Activated CD4-positive, alpha-beta T cell treated with anti-CD3 and anti-CD28 coated beads, Interleukin-2, amount 50 U/mL, for 1 hour (primary cell): ENCODE measurements around the gene HOXD8.

Source experiments
- DNase-seq: peaks from one replicate; pipeline ENCODE4 v3.0.0-alpha.2; 2020

The HOXD8 gene

DNA sequence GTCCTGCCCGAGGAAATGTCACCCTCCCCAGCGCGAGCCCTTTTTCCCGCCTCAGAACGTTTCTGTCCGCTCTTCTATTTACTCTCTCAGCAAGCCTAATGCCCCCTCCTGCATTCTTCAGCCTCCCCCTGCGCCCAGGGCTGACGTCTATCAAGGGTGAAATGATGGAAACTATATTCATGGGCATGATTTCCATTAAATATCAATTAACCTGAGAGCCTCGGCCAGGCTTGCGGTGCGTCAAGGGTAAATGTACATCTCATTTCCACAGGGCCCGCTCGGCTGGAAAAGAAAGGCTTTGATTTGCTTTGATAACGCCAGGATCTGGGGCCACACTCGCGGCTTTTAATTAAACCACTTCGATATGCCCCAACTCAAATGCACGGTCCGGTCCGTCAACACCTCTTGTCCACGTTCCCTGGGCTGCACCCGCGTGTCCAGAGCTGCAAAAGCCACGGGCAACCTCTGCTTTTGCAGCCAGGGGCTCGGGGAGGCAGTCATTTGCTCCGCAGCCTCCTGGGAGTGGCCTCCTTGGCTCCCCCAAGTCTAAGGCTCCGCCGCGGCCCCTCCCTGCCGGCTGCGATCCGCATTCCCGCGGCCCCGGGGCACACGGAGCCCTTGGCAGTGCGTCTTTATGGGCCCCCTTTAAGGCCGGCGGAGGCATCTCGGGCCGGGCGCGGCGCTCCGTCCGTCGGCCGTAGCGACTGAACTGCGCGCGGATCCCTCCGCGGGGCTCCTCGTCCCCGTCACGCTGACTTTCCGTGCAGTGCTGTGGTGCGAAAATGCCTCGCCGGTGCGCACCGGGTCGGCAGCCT is at the start of gene HOXD8:
Gene HOXD8 (plus strand): TSS at position 724 of the 815 bp plus-strand sequence. CDS start 662 bp downstream, outside the sequence.
- DNase-seq, result no peak

DNA sequence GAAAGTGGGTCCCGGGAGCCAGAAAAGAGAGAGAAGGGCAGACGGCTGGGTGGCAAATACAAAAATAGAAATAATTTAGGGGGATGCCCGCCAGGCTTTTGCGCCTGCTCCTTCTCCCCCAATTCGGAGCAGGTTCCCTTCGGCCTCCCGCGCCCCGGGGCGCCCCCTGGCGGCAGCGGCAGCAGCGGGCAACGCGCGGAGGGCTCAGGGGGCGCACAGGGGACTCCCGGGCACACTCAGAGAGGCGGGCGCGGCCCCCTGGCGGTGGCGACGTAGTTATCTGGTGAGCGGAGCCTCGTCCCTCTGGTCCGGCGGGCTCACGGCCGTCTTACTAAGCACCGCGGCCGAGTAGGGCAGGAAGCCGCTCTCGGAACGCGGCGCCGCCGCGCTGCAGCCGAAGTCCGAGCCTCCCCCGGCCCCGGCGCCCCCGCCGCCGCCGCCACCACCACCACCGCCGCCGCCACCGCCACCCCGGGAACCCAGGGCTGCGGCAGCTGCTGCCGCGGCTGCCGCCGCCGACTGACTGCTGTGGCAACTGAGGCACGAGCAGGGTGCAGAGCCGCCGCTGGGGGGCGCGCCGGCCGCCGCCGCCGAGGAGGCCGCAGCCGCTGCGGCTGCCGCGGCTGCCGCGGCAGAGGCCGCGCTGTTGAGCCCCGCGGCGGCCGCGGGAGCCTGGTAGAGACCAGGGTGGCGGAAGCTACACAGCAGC is 49.5 kb upstream of the HOXD8 start:
- DNase-seq, result no peak

DNA sequence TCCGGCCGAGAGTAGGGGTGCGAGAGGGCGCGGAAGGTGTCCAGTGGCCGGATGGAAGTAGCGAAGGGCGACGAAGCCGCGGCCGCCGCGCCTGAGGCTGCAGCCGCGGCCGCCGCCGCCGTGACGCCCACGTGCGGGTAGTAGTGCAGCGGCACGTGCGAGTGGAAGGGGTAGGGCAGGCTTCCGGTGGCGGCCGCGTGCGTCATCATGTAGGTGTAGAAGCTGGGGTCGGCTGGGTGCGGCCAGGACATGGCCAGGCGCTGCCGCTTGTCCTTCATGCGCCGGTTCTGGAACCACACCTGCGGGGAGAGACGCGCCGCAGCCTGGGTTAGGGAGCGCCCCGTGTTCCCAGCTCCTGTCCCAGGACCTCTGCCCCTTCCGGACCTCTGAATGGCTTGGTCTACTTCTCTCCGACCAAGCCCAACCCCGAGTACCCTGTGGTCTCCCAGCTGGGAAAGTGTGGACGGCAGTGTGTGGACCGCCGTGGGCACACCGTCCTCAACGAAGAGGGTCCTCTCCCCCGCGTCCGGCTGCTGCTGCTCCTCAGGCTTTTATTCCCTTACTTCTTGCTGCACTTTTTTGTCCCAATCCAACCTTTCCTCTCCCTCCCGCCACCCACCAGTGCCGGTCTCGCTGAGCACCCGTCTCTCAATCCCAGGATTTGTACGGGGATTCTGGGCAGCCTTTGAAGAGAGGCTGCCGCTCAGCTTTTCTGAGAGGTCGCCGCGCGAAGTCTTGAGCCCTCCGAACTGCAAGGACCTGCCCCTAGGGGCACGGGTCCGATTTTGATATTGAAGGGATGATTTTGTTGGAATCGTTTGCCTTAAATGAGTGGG is 48.7 kb upstream of the HOXD8 start:
- DNase-seq, result no peak

DNA sequence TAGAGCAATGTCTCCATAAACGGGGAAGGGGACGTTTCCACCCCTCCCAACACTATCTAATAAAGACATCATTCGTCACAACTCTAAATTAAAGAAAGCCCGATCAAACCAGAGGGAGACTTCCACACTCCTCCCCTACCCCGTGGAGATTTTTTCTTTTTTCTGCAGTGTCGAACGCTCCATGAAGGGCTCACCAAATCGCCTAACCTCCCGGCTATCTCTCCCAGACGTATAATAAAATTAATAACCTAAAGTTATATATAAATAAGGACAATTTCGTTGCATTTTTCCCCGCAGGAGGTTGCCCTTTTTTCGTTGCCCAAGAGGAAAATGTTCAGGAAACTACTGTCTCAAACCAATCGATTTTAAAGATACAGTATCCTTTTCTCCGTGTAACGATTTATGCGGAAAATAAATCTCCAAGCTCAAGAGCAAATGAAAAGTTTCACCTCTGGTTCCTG is 48.1 kb upstream of the HOXD8 start:
- DNase-seq, result no peak

DNA sequence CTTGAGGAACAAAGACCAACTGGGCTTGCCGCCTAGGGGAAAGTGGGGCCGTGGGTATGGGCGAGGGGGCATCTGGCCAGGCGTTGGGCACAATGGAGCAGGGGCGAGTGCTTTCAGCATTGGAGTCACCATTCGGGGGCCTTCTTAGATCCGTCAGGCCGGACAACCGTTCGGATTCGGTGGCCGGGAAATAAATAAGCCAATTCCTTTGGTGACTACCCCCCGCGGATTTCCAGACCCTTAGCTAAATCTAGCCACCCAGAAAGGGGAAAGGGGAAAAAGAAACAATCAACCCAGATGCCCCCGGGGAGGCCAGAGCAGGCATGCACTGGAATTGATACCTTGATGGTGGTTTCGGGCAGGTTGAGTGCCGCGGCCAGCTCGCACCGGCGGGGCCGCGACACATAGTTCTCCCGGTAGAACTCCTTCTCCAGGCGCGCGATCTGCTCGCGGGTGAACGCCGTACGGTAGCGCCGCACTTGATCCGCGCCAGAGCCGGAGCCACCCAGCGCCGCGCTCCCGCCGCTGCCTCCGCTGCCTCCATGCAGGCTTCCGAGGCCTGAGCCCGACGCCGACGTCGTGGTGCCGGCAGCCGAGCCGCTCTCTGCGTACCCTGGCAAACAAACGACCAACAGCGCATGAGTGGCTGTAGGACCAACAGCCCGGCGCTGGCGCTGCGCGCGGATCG is 47.5 kb upstream of the HOXD8 start:
- no peak for DNase-seq

DNA sequence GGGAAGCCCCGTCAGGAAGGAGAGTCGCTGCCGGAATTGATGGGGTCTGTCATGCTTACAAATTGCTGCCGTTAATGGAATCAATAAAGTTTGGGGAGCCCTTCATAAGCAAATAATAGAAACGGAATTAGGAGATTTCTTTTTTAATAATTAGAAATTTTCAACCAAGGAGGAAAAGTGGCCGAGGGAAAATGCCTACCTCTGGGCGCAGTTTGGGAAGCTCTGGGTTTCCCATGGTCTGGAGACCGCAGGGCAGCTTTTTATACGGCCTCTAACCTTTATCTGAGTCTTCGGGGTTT is 47.0 kb upstream of the HOXD8 start:
- DNase-seq, result no peak

DNA sequence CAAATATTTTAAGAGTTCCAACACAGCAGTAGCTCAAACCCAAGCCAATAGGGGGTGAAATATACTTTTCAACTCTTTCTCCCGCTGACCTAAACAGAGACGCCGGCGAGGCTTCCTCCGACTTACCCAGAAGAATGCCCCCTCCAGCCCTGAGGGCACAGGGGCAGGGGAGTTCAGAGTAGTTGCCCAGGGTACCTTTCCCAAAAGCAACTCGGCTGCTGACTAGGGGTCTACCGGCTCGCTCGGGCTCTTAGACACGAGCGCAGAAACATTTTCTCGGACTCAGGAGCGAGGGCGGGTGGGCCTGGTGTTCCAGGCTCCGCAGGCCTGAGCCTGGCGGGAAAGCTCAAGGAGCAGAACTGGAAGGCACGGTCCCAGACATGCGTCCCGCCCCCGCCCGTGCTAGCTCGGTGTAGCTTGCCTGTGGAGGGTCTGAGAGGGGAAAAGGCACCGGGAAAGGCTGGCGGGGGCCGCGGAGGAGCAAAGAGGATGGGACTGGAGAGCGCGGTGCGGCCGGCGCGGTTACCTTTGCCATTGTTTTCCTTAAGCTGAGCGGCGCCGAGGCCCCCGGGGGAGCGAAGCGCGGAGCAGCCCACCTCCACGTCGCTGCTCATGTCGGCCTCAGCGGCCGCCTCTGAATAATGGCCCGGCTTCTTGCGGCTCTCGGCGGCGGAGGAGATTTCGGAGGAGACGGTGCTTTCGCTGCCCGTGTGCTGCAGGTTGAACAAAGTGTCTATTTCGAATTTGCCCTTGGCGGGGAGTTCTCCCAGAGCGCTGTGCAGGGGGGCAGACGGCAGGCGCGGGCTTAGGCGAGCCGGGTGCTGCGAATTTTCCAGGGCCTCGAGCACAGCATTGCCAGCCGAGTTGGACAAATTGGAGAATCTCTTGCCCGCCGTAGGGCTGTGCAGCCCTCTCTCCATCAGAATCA is 46.4 kb upstream of the HOXD8 start:
- DNase-seq, result no peak

DNA sequence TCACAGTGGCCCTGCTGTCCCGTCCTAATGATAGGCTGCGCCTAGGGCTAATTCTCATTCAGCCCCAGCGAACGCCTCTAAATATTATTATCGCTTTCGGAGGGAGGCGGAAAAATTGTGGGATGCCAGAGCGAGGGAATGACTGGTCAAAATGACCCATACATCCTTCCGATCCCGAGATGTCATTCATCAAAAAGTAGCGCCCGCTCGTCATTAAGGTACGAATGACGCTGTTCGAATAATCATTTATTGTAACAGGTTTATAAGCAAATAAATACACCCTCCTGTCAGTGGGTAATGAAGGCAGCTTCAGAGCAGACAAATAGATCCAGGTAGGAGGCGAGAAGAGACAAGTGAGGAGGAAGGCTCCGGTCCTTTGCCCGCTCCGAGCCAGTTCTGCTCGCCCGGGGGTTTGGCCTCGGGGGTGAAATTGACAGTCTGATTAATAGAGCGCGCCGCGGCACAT is 45.7 kb upstream of the HOXD8 start, which contains the start of gene EVX2:
Gene EVX2 (minus strand): TSS at position 167 of the 466 bp plus-strand sequence. CDS start 186 bp downstream, outside the sequence.
- DNase-seq, result no peak

DNA sequence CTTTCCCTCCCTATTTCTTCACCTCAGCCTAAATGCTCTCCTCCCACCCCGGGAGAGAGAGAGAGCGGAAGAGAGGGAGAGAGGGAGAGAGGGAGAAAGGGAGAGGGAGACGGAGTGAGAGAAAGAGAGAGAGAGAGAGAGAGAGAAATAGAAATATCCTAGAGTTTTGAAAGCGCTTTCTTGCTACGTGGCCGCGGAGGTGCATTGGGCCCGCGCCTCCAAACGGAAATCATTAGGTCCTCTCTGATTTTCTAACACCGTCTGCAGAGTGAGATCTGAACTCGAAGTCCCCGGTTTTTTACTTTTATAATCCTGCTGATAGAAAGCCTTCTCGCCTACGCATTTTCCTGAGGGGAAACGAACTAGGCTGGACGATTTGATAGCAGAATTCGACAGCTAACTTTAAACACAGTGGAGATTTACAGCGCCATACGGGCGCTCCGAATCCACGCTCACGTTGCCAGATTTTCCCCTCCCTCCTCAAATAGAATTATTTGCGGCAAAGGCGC is 44.8 kb upstream of the HOXD8 start:
- DNase-seq, result no peak

DNA sequence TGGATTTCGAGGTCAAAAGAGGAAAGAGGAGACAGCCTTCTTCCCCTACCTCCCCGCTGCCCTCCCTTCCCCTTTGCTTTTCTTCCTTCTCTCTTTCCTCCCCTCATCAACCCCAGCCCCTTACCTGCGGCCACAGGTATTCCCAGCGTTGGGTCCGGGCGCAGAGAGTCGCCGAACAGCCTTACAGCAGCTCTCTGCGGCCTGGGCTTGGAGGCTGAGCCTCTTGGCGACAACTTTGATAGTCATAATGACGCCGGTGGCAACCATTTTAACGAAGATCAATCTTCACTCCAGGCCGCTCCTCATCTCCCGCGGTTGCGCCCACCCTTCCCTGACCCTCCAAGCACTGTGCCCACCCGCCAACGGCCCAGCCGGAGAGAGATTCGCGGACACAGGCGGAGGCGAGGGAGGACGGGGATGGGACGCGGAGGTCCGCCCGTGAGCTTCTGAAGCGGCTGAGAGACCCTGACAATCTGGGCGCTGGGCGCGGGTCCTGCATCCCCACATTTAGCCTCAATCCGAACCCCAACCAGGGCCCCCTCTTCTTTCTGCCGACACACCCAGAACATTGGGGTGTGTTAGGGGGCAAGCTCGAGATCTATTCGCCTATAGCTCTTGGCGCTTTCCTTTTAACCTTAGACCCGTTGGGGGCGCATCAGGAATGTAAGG is 44.3 kb upstream of the HOXD8 start:
- DNase-seq, result no peak

DNA sequence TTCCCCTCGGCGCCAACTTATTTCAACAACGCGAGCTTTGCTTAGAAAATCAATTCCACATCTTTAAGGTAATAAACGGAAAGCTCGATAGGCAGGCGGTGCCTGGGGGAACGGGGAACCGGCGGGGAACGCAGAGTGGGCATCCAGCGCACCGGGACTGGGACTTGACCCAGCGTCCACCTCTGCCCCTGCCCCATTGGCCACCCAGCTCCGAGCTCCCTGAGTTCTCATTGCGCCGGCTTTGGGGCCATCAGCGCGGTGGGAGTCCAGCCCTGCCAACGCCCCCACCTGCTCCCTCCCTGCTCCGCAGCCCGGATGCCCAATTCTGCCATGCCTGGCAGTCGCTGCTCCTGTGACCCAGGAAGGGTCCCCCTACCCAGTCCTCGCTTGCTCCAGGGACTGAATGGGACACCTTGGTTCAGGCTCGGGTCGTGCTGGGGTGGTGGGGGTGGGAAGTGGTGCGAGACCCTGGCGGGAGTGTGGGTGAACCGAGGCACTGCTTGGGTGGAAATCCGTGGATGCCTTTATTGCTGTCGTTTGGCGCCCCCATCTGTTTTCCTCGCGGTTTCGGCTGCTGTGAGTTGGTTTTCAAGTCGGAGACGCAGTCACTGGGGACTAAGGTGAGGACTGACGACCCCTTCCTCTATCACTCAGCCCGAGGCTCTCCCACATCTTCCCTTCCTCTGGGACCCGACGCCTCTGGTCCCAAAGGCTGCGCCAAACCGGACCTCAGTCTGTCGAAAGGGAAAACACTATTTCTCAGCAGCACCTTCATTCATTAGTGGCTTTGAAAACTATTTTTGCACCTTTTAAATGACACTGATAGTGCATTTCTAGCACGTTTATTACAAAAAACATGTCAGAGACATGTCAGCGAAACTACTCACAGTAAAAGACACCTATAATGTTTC is 43.4 kb upstream of the HOXD8 start:
- no peak for DNase-seq

DNA sequence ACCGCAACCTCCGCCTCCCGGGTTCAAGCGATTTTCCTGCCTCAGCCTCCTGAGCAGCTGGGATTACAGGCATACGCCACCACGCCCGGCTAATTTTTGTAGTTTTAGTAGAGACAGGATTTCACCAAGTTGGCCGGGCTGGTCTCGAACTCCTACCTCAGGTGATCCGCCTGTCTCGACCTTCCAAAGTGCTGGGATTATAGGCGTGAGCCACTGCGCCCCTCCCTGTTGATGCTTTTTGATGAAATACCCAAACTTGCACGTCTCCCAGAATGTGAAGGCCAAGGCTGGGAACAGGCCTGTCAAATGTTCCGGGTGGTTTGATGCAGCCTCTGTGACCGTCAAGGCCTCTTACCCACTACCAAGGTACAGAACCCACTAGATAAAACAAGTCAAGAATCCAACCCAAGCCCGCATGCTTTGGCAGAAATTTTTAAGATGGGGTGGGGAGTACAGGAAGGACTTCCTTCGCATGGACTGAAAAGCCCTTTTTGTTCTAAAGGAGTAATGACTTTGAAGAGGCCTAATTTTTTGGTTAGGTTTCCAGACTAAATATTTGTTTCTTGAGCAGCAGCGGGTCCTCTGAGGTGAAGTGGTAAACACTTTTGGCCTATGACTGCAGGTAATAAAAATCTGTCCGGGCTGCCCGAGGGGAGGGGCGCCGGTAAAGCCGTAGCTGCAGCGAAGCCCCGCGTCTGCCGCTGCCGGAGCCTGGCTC is 42.0 kb upstream of the HOXD8 start:
- DNase-seq, result no peak

DNA sequence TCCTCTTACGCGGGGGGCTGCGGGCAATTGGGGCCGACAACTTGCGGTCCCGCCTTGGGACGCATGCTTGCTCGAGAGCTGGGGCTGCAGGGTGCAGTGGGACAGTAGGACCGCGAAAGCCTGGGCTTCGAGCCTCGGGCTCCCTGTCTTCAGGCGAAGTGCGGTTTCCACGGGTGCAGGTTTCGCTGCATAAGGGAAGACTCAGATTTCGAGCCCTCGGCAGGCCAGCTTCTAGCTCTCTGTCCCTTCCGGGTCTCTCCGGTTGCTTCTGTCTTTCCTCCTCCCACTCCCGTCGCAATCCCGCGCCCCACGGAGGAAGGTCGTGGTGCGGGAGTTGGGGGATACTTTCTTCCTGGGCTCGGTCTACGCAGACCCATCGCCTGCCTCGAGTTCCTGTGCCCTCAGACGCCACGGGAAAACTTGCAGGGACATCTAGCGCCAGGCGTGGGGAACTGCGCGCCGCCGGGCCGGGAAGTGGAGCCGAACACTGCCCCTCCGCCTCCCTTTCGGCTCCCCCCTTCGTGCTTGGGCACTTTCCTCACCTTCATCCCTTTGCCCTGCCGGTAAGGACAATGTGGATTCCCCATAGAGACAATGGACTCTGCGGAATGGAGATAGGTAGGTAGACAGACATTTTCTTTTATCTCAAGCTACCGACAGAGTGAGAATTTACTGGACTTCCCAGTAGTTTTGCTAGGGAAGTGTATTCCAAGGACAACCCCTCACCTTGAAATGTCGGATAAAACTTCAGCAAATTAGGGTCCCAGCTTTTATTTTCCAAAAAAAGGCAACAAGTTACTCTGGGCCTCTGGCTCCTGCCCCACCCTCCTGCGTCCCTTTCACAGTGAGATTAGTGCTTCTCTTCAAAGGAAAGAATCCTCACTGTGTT is 41.2 kb upstream of the HOXD8 start:
- no peak for DNase-seq

DNA sequence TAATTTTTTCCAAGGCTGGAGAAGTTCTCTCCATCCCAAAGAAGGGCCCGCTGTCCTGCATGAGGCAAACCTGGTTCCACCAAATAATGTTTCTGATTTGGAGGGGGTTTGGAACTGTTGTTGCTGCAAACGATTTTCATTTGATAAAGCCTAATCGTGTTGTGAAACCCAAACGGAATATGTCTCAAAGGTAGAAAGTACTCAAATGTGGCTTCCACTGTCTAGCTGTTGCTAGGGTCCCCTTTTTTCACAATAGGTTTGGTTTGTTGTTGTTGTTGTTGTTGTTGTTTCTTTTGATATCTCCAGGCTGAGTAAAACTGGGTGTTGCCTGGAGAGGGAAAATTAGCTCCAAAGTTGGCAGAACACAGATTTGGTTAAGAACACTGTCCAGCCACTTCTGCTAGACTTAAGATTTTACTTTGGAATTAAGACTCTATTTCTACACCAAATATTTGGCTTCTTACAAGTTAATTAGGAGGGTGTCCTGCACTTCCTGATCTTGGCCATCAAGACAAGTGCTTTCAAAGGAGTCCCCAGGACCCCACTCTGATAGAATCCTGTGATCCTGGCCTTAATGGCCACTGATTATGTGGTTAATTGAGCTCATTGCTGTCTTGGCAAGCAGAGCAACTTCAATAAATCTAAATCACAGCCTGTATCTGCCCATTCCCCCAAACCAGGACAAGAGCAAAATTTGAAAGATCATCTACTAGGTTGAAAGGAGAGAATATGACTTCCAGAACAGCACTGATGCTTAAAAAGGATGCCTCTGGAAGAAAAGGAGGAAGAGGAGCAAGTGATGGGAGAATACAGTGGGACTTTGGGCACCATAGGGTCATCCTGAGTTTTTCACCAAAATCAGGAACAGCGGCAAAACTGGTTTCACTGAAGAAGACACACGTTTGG is 40.3 kb upstream of the HOXD8 start:
- DNase-seq, result no peak

DNA sequence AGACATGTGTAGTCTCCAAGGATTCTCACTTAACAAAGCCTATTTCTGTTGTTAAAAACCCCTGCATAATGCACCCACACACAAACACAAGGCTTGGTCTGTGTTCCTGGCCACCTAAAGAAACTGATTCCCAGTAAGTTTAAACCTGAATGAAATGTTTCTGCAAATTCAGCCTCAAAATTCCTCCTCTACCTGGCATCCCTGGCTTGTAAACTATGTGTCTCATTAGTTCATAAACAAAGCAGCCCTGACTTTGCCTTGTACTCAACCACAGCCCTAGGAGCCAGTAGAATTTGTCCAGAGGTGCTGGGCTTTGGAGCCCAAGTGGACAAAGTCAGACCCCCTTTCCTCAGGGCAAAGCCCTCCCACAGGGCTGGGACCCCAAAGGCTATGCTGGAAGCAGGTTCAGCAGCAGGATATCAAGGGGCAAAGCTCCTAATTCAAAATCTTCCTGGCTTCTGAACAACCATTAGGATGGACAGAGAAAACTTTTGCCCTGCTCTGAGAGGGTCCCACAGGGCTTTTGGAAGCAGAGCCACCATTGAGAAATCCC is 39.6 kb upstream of the HOXD8 start:
- no peak for DNase-seq

DNA sequence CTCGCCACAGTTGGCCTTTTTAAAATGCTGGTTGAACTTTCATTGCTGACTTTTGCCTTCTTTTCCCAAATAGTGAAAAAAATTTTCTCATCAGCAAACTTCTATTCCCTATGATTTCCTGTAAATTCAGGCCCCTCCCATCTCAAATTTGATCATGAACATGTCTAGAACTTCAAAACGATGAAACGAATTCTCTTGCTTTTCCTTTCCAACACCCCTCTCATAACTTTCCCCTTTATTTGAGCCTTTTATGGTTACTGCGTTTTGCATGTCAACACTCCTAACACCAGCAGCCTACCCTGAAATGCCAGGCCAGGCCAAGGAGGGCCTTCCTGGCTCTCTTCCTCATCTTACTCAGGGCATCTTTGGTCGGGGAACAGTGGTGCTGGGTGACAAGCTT is 38.6 kb upstream of the HOXD8 start:
- DNase-seq, result no peak
